Measurements from ENCODE around the gene RNASEH1. TPM values are rescaled to one million over a fixed set of nuclear protein-coding genes. Genes with fewer than 3 reads are reported as not detected.

RNASEH1 gene
- total and polyA plus RNA-seq, 2 of the 13 experiments (the other 11 are each of a cell fraction or from before 2014, with no cell fraction given), result 14.5 to 57.4 TPM

- no peak overlapping the region for H3K4me2 ChIP-seq (ENCODE audit: low read depth, low read length)
- FAIRE-seq (no peak), DNase-seq (ENCODE audit: low spot score) (no peak), ATAC-seq (no peak)
- H3K9me3 ChIP-seq (ENCODE audit: low read length), result no peaks in the 10 kb centered on the region
- intact Hi-C loops (cut with micrococcal nuclease; ENCODE audit: unreplicated experiment) (no loop called here), in situ Hi-C loops (cut with HindIII; ENCODE audit: extremely low pct_ligation_motif_present, low pct_unique_long_range_greater_than_20kb) (no loop called here)
- H3K36me3 ChIP-seq (replicated peaks in 1 of 2; ENCODE audit: control insufficient read depth in 1 of 2, insufficient read depth in 2 of 2, low read length in 2 of 2), result peaks cover 0 to 2% of the 10 kb centered on the region in 2 experiments; a peak in 2 of 5 replicates
- ChIA-PET CTCF (ENCODE audit: low intra/inter-chr PET ratio, low total read pairs) (no interaction called here), POLR2A (interaction anchor here (1.1 to 2.3 kb wide), 2 partner anchors 16 to 24 kb away, joined by 5 to 60 read pairs; partner anchors contain the start of genes ADI1 and RNASEH1)
- H3K4me3 ChIP-seq (replicated peaks in 1 of 3; ENCODE audit: insufficient read depth in 1 of 3, low read depth in 2 of 3, low read length in 3 of 3), result no peak overlapping the region
- H2AFZ ChIP-seq (ENCODE audit: low read length), result no peak overlapping the region
- no peak overlapping the region for H3K9ac ChIP-seq (ENCODE audit: insufficient read depth, low read depth, low read length)
- H4K20me1 ChIP-seq (ENCODE audit: insufficient read depth, low read length), result no peaks in the 10 kb centered on the region
- 93% methylated on average over 24 of the region's 24 CpGs for WGBS (ENCODE audit: low lambda C conversion rate)
- BruUV-seq (replicated peaks), result no TSS peak
- no peak overlapping the region for H3K27ac ChIP-seq (ENCODE audit: extremely low read length, insufficient read depth, low read length)
- H3K4me1 ChIP-seq (ENCODE audit: insufficient read depth, low read length), result peaks cover 26% of the 10 kb centered on the region
- no peaks in the 10 kb centered on the region; a peak in 1 of 5 replicates for H3K27me3 ChIP-seq (ENCODE audit: control insufficient read depth in 1 of 2, insufficient read depth in 2 of 2, low read length in 2 of 2)
- H3K79me2 ChIP-seq (ENCODE audit: insufficient read depth, low read length), result no peaks in the 10 kb centered on the region
- TF ChIP-seq KLF11 (CRISPR knock-in tag; IDR thresholded peaks at IDR 0.05) (no peak), SPEN (CRISPR knock-in tag; IDR thresholded peaks at IDR 0.05; ENCODE audit: low read depth) (no peak), ZNF75D (CRISPR knock-in tag; IDR thresholded peaks at IDR 0.05; ENCODE audit: borderline replicate concordance) (no peak), CBX5 (CRISPR knock-in tag; IDR thresholded peaks at IDR 0.05; ENCODE audit: borderline replicate concordance) (no peak), ZNF768 (CRISPR knock-in tag; IDR thresholded peaks at IDR 0.05) (peak; percentile 54; the same call in 1 of the 2 replicates), GABPA (IDR thresholded peaks at IDR 0.05; ENCODE audit: low read depth, low read length) (no peak), GABPA (CRISPR knock-in tag; IDR thresholded peaks at IDR 0.05; ENCODE audit: low read depth) (no peak), BORCS8-MEF2B (CRISPR knock-in tag; IDR thresholded peaks at IDR 0.05) (0 out of 2 replicates have a peak, but pooled peaks have one; percentile 26), ZFP41 (CRISPR knock-in tag; IDR thresholded peaks at IDR 0.05; ENCODE audit: borderline replicate concordance) (no peak), RNF2 (conservative IDR thresholded peaks at IDR 0.05; ENCODE audit: low read depth) (no peak), ZBTB44 (CRISPR knock-in tag; IDR thresholded peaks at IDR 0.05) (no peak), RERE (CRISPR knock-in tag; IDR thresholded peaks at IDR 0.05; ENCODE audit: low read depth) (no peak), ZNF607 (CRISPR knock-in tag; IDR thresholded peaks at IDR 0.05; ENCODE audit: borderline replicate concordance) (no peak), JUN (CRISPR knock-in tag; IDR thresholded peaks at IDR 0.05) (no peak), NR0B2 (CRISPR knock-in tag; IDR thresholded peaks at IDR 0.05) (no peak), MAF1 (CRISPR knock-in tag; IDR thresholded peaks at IDR 0.05; ENCODE audit: borderline replicate concordance) (no peak), ZBTB38 (CRISPR knock-in tag; IDR thresholded peaks at IDR 0.05) (peak; percentile 34; the same call in 1 of the 2 replicates), GABPB1 (CRISPR knock-in tag; IDR thresholded peaks at IDR 0.05) (no peak)
Observed at GRCh38 chr2:3534251-3534814, 23.8 kb downstream of the RNASEH1 start.

All from HepG2 (cell line).